Measurements from ENCODE around the gene CELSR2. TPM values are rescaled to one million over a fixed set of nuclear protein-coding genes. Genes with fewer than 3 reads are reported as not detected.

CELSR2 gene
- total RNA-seq, 3 donors from 2014 or later (not counting 1 experiment from before 2014, with no cell fraction given), result 7.1 to 9.7 (median 7.4) TPM

DNA sequence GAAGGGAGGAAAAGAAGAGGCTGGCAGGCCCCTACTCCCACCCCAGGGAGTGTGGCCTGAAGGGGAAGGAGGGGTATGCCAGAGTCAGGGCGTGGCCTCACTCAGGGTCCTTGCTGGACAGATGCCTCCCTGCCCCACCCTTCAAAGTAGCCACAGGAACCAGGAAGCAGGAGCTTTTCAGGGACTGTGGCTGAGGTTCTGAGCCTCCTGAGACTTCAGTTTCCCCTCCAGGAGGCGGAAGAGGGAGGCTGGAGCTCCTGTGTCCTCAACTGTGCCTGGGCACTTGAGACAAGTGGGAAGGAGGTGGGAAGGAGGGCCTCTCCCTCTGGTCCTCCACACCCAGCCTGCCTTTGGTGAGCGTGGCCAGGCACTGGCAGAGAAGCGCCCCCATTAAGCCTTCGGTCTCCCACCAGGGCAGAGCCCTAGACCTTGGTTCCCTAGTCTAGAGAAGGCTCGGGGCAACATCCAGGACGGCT is 5.3 kb downstream of the CELSR2 start:
- Histone ChIP-seq H3K4me1 (ENCODE audit: control insufficient read depth, insufficient read depth, low read length) (peaks cover 20% of the 10 kb centered on the region), H3K36me3 (ENCODE audit: control insufficient read depth, insufficient read depth, low read length) (no peaks in the 10 kb centered on the region), H3K27me3 (ENCODE audit: control insufficient read depth, insufficient read depth, low read length) (peaks cover 6% of the 10 kb centered on the region), H3K4me3 (ENCODE audit: low read length) (no peak overlapping the region), H3K27ac (ENCODE audit: low read length) (no peak overlapping the region), H3K9me3 (ENCODE audit: control insufficient read depth, insufficient read depth, low read length) (no peaks in the 10 kb centered on the region)
- 91% methylated on average over 7 of the region's 7 CpGs for WGBS (ENCODE audit: insufficient coverage)
- DNase-seq, result no peak
- no peaks in the 10 kb centered on the region for H3K27me3 Mint-ChIP-seq (ENCODE audit: low read depth in 2 of 2)
- H3K36me3 Mint-ChIP-seq, result no peaks in the 10 kb centered on the region
- no peak overlapping the region for H3K27ac Mint-ChIP-seq
- H3K4me1 Mint-ChIP-seq, result peaks cover 0 to 48% of the 10 kb centered on the region in 2 donors
- intact Hi-C loops (cut with micrococcal nuclease), result no loop called here
- TF ChIP-seq, protein P1, sequence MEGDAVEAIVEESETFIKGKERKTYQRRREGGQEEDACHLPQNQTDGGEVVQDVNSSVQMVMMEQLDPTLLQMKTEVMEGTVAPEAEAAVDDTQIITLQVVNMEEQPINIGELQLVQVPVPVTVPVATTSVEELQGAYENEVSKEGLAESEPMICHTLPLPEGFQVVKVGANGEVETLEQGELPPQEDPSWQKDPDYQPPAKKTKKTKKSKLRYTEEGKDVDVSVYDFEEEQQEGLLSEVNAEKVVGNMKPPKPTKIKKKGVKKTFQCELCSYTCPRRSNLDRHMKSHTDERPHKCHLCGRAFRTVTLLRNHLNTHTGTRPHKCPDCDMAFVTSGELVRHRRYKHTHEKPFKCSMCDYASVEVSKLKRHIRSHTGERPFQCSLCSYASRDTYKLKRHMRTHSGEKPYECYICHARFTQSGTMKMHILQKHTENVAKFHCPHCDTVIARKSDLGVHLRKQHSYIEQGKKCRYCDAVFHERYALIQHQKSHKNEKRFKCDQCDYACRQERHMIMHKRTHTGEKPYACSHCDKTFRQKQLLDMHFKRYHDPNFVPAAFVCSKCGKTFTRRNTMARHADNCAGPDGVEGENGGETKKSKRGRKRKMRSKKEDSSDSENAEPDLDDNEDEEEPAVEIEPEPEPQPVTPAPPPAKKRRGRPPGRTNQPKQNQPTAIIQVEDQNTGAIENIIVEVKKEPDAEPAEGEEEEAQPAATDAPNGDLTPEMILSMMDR (IDR thresholded peaks at IDR 0.05), result no peak
- no peaks in the 10 kb centered on the region for H3K9me3 Mint-ChIP-seq
- H3K4me3 Mint-ChIP-seq, result no peak overlapping the region
- no peak for ATAC-seq

DNA sequence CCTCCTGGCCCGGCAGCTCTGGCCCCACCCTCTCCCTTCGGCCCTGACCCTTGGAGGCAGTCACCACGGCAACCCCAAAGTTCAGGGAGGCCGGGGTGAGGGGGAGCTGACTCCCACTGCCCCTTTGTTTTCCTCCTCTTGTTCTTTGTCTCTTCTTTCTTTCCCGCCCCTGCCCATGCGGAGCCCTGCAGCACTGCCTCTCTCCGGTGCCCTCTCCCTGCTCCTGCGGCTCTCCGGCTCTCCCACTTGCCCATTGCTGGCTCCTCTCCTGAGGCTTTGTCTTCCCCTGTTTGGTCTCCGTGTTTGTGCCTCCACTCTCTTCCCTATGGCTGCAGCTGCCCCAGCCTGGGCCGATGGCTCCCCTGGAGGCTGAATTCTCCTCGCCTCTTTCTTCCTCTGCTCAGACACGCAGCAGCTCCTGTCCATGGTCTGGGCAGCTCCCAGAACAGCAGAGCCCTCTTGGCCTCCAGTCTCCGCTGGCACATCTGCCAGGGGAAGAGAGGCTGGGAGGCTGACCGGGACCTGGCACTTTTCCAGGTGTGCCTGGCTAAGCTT is 5.8 kb downstream of the CELSR2 start:
- no peak overlapping the region for H3K27ac Mint-ChIP-seq
- 85% methylated on average over 15 of the region's 15 CpGs for WGBS (ENCODE audit: insufficient coverage)

DNA sequence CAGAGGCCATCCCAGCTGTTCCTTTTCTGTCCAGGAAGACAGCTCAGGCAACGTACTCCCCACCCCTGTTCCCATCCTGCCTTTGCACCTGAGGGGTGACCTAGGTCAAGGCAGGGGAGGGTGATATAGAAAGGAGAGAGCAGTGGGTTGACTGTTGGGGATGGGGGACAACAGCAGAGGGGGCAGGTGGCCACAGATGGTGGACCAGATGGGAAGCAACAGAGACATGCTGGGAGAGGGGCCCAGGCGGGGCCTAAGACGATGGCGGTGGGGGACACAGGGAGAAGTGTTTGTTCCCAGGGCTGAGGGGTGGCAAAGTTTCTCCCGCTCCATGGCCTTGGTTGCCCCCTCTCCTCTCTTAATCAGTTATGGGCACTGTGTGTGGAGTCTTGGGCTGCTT is 6.3 kb downstream of the CELSR2 start:
- no peak for DNase-seq
- 91% methylated on average over 5 of the region's 5 CpGs for WGBS (ENCODE audit: insufficient coverage)
- H3K4me1 Mint-ChIP-seq, result peaks cover 0 to 42% of the 10 kb centered on the region in 2 donors
- H3K27me3 Mint-ChIP-seq (ENCODE audit: low read depth in 2 of 2), result no peaks in the 10 kb centered on the region
- Histone ChIP-seq H3K9me3 (ENCODE audit: control insufficient read depth, insufficient read depth, low read length) (no peaks in the 10 kb centered on the region), H3K27ac (ENCODE audit: low read length) (no peak overlapping the region), H3K4me1 (ENCODE audit: control insufficient read depth, insufficient read depth, low read length) (peaks cover 12% of the 10 kb centered on the region), H3K4me3 (ENCODE audit: low read length) (no peak overlapping the region), H3K36me3 (ENCODE audit: control insufficient read depth, insufficient read depth, low read length) (no peaks in the 10 kb centered on the region), H3K27me3 (ENCODE audit: control insufficient read depth, insufficient read depth, low read length) (no peaks in the 10 kb centered on the region)
- no peak overlapping the region for H3K27ac Mint-ChIP-seq
- no peaks in the 10 kb centered on the region for H3K36me3 Mint-ChIP-seq
- H3K4me3 Mint-ChIP-seq, result no peak overlapping the region
- TF ChIP-seq, protein P1 (IDR thresholded peaks at IDR 0.05), result no peak
- no peak for ATAC-seq
- no peaks in the 10 kb centered on the region for H3K9me3 Mint-ChIP-seq
- intact Hi-C loops (cut with micrococcal nuclease), result no loop called here

More for the DNA sequence above, 5.8 kb downstream of the CELSR2 start:
- ATAC-seq (no peak), DNase-seq (no peak)
- peaks cover 17% of the 10 kb centered on the region for H3K4me1 ChIP-seq (ENCODE audit: control insufficient read depth, insufficient read depth, low read length)
- H3K36me3 ChIP-seq (ENCODE audit: control insufficient read depth, insufficient read depth, low read length), result no peaks in the 10 kb centered on the region
- H3K9me3 Mint-ChIP-seq, result no peaks in the 10 kb centered on the region
- intact Hi-C loops (cut with micrococcal nuclease), result no loop called here
- H3K27me3 ChIP-seq (ENCODE audit: control insufficient read depth, insufficient read depth, low read length), result peaks cover 5% of the 10 kb centered on the region
- TF ChIP-seq, protein P1 (IDR thresholded peaks at IDR 0.05), result no peak
- H3K27me3 Mint-ChIP-seq (ENCODE audit: low read depth in 2 of 2), result no peaks in the 10 kb centered on the region
- no peak overlapping the region for H3K27ac ChIP-seq (ENCODE audit: low read length)
- H3K4me3 Mint-ChIP-seq, result no peak overlapping the region
- no peak overlapping the region for H3K4me3 ChIP-seq (ENCODE audit: low read length)
- H3K4me1 Mint-ChIP-seq, result peaks cover 0 to 47% of the 10 kb centered on the region in 2 donors
- no peaks in the 10 kb centered on the region for H3K9me3 ChIP-seq (ENCODE audit: control insufficient read depth, insufficient read depth, low read length)
- no peaks in the 10 kb centered on the region for H3K36me3 Mint-ChIP-seq

DNA sequence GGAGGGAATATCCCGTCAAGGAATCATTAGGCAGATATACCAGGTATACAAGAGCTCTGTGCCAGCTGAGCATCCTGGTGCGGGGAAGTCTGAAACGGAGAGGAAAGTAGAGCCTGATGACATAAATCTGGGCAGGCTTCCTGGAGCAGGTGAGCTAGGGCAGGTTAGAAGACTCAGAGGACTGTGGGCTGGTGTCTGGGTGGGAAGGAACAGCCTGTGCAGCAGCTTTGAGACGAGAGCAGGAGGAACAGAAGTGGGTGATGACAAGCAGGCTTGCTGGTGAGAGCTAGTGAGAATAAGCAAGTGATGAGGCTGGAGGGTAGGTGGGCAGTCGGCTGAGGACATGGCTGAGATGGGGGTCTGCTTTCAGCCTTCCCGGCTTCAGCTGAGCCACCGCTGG is 6.7 kb downstream of the CELSR2 start:
- Mint-ChIP-seq H3K27ac (no peak overlapping the region), H3K9me3 (no peaks in the 10 kb centered on the region), H3K4me3 (no peak overlapping the region), H3K27me3 (ENCODE audit: low read depth in 2 of 2) (no peaks in the 10 kb centered on the region), H3K36me3 (no peaks in the 10 kb centered on the region), H3K4me1 (peaks cover 0 to 38% of the 10 kb centered on the region in 2 donors)
- no peaks in the 10 kb centered on the region for H3K36me3 ChIP-seq (ENCODE audit: control insufficient read depth, insufficient read depth, low read length)
- peaks cover 12% of the 10 kb centered on the region for H3K4me1 ChIP-seq (ENCODE audit: control insufficient read depth, insufficient read depth, low read length)
- TF ChIP-seq, protein P1 (IDR thresholded peaks at IDR 0.05), result no peak
- H3K27me3 ChIP-seq (ENCODE audit: control insufficient read depth, insufficient read depth, low read length), result no peaks in the 10 kb centered on the region
- intact Hi-C loops (cut with micrococcal nuclease), result no loop called here
- WGBS (ENCODE audit: insufficient coverage), result 80% methylated on average over 7 of the region's 7 CpGs
- no peaks in the 10 kb centered on the region for H3K9me3 ChIP-seq (ENCODE audit: control insufficient read depth, insufficient read depth, low read length)
- H3K4me3 ChIP-seq (ENCODE audit: low read length), result no peak overlapping the region
- H3K27ac ChIP-seq (ENCODE audit: low read length), result no peak overlapping the region
- no peak for ATAC-seq
- DNase-seq, result no peak

Data from natural killer cell (primary cell).